OCI-LY1 (cell line): Measurements from ENCODE around the gene ARL15.
A peak's percentile ranks its signal among the peaks of the same experiment; 100 is the strongest.

ENCODE experiments used
- H2AFZ ChIP-seq: fragments of 200-600 bp; sonication (generic), shearing (Covaris generic); 2 replicates; pipeline ENCODE4 v1.6.0; 2014; ENCODE audit warnings: antibody characterized with exemption, mild to moderate bottlenecking, low read length
- H3F3A ChIP-seq: fragments of 200-600 bp; sonication (generic), shearing (Covaris generic); 2 replicates; pipeline ENCODE4 v1.6.0; 2014; ENCODE audit warnings: mild to moderate bottlenecking, antibody characterized with exemption, low read length, moderate library complexity; ENCODE audit not compliant: insufficient read depth
- H3K27ac ChIP-seq: fragments of 200-600 bp; sonication (generic); 2 replicates; pipeline ENCODE4 v1.5.1; 2014; ENCODE audit warnings: low read length, mixed run types, mild to moderate bottlenecking, low read depth; ENCODE audit not compliant: poor library complexity, severe bottlenecking
- H3K27me3 ChIP-seq: fragments of 200-600 bp; sonication (generic); 2 replicates; pipeline ENCODE4 v1.6.0; 2014; ENCODE audit warnings: antibody characterized with exemption, mild to moderate bottlenecking, low read length, moderate library complexity; ENCODE audit not compliant: insufficient read depth
- H3K36me3 ChIP-seq: fragments of 200-600 bp; sonication (generic); 2 replicates; pipeline ENCODE4 v1.6.1; 2014; ENCODE audit warnings: mild to moderate bottlenecking, antibody characterized with exemption, low read length, moderate library complexity, mixed read lengths; ENCODE audit not compliant: insufficient read depth
- H3K4me1 ChIP-seq: fragments of 200-600 bp; sonication (generic); 2 replicates; pipeline ENCODE4 v1.5.1; 2014; ENCODE audit warnings: mild to moderate bottlenecking, low read length, moderate library complexity; ENCODE audit not compliant: insufficient read depth, severe bottlenecking
- H3K4me2 ChIP-seq: fragments of 200-600 bp; sonication (generic), shearing (Covaris generic); 2 replicates; pipeline ENCODE4 v1.6.1; 2014; ENCODE audit warnings: low read length
- H3K4me3 ChIP-seq: fragments of 200-600 bp; sonication (generic); 2 replicates; pipeline ENCODE4 v1.5.1; 2014; ENCODE audit warnings: low read length, low read depth, mild to moderate bottlenecking, mixed read lengths; ENCODE audit not compliant: poor library complexity, severe bottlenecking
- H3K79me2 ChIP-seq: fragments of 200-600 bp; shearing (Covaris generic); 2 replicates; pipeline ENCODE4 v1.6.1; 2016; ENCODE audit warnings: mixed run types, low read length, mixed read lengths; ENCODE audit not compliant: insufficient read depth
- H3K9ac ChIP-seq: fragments of 200-600 bp; sonication (generic), shearing (Covaris generic); 2 replicates; pipeline ENCODE4 v1.6.1; 2014; ENCODE audit warnings: mild to moderate bottlenecking, low read length, mixed read lengths
- H3K9me2 ChIP-seq: fragments of 200-600 bp; sonication (generic), shearing (Covaris generic); 2 replicates; pipeline ENCODE4 v1.6.1; 2014; ENCODE audit warnings: low read depth, mild to moderate bottlenecking, low read length, mixed read lengths
- H3K9me3 ChIP-seq: fragments of 200-600 bp; shearing (Covaris generic); 2 replicates; pipeline ENCODE4 v1.6.1; 2014; ENCODE audit warnings: low read length, mixed read lengths
- H4K20me1 ChIP-seq: fragments of 200-600 bp; sonication (generic), shearing (Covaris generic); 2 replicates; pipeline ENCODE4 v1.6.0; 2016; ENCODE audit warnings: mild to moderate bottlenecking, low read length; ENCODE audit not compliant: insufficient read depth
- EZH2 ChIP-seq: fragments of 200-600 bp; sonication (generic), shearing (Covaris generic); IDR thresholded peaks from 2 replicates; pipeline ENCODE4 v1.8.0; 2017; ENCODE audit warnings: borderline replicate concordance, mixed run types, mild to moderate bottlenecking, antibody characterized with exemption, low read length, moderate library complexity, mixed read lengths
- TF ChIP-seq, protein P1 (sequence below): fragments of 200-600 bp; sonication (generic), shearing (Covaris generic); IDR thresholded peaks from 2 replicates; pipeline ENCODE4 v1.5.1; 2017; ENCODE audit warnings: mild to moderate bottlenecking, antibody characterized with exemption, low read length, moderate library complexity, mixed read lengths

ARL15 gene

DNA sequence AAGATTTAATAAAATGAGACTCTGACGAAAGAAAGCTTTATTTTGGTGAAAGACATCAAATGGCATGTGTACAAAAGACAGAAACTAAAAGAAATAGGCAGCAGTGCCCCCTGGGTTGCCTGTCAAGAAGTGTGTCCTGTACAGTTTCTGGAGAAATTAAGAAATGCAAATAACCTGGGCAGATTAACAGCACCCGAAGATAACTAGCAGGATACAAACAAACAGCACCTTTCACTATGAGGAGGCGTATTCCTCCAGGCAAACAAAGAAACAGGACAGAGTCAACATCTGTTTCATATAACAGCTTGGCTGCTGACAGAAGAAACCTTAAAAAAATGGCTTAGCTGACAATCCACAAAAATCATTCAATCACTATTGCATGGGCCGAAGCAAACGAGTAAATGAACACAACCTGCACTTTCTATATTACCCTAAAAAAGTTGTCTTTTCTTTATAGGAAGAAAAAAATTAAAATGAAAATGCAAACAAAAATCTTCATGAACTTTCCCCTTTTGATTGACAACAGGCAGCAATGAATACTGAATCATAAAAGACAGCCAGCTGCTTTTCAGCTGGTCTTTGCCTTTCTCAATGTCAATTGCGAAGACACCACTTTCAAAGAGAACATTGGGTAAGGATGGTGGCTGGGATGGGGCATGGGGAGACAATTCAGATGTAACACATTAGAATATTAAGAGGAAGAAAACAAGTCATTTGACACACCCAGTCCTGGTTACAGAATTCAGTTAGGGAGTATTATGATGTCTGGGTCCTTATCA is 162.1 kb downstream of the ARL15 start:
- peak overlapping the region; percentile 35 for H3K27ac ChIP-seq
- no peaks in the 10 kb centered on the region for H4K20me1 ChIP-seq
- no peak overlapping the region for H2AFZ ChIP-seq
- TF ChIP-seq, protein P1, sequence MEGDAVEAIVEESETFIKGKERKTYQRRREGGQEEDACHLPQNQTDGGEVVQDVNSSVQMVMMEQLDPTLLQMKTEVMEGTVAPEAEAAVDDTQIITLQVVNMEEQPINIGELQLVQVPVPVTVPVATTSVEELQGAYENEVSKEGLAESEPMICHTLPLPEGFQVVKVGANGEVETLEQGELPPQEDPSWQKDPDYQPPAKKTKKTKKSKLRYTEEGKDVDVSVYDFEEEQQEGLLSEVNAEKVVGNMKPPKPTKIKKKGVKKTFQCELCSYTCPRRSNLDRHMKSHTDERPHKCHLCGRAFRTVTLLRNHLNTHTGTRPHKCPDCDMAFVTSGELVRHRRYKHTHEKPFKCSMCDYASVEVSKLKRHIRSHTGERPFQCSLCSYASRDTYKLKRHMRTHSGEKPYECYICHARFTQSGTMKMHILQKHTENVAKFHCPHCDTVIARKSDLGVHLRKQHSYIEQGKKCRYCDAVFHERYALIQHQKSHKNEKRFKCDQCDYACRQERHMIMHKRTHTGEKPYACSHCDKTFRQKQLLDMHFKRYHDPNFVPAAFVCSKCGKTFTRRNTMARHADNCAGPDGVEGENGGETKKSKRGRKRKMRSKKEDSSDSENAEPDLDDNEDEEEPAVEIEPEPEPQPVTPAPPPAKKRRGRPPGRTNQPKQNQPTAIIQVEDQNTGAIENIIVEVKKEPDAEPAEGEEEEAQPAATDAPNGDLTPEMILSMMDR: peak; percentile 35; the same call in 1 of the 2 replicates
- no peak for TF ChIP-seq EZH2
- no peaks in the 10 kb centered on the region for H3K9me2 ChIP-seq
- H3K4me2 ChIP-seq: no peak overlapping the region
- no peaks in the 10 kb centered on the region for H3K9me3 ChIP-seq
- H3K4me1 ChIP-seq: peaks cover 53% of the 10 kb centered on the region
- H3K4me3 ChIP-seq: no peak overlapping the region
- peaks cover 100% of the 10 kb centered on the region for H3K79me2 ChIP-seq
- H3K9ac ChIP-seq: no peak overlapping the region
- H3F3A ChIP-seq: no peaks in the 10 kb centered on the region
- peaks cover 90% of the 10 kb centered on the region for H3K36me3 ChIP-seq
- H3K27me3 ChIP-seq: no peaks in the 10 kb centered on the region

DNA sequence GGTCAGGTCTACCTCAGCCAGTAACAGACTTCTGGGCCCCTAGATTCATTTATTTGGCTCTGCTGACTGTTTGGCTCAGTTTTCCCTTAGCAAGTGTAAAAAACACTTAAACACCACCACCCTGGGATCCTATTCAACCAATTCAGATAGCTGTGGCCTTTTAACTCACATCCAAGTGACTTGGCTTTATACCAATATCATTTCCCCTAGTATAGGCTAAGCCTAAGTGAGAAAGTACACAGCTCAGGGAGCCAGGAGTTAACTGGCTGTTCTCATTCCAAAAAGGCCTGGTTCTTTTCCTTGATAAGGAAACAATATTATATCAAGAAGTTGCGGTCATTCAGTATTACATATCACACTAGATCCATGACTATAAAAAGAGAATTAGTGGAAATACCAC is 163.5 kb downstream of the ARL15 start:
- Histone ChIP-seq H3F3A (no peaks in the 10 kb centered on the region), H3K9ac (no peak overlapping the region), H3K9me3 (no peaks in the 10 kb centered on the region), H3K27ac (no peak overlapping the region), H4K20me1 (no peaks in the 10 kb centered on the region), H3K4me3 (no peak overlapping the region), H3K4me2 (no peak overlapping the region), H3K27me3 (no peaks in the 10 kb centered on the region), H3K36me3 (peaks cover 86% of the 10 kb centered on the region), H3K9me2 (no peaks in the 10 kb centered on the region), H3K4me1 (peaks cover 40% of the 10 kb centered on the region), H2AFZ (no peak overlapping the region), H3K79me2 (peaks cover 97% of the 10 kb centered on the region)
- TF ChIP-seq, protein P1: no peak
- no peak for TF ChIP-seq EZH2

DNA sequence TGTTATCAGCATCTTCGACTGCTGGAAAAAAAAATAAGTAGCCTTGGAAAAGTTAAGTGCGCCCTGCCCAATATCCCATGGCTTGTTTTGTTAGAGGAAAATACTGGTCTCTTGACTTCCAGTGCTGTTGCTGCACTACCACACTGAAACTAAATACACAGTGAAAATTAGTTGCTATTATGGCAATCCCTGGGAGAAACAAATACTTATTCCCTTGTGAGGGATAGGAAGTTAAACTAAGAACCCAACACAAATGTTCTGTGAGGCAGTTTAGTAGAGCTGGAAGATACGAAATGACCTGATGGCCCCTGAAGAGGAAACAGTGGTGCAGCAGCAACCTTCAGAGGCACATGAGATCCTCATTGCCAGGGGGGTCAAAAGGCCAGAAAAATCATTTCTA is 164.0 kb downstream of the ARL15 start:
- Histone ChIP-seq H3K9me3 (no peaks in the 10 kb centered on the region), H2AFZ (no peak overlapping the region), H3K9me2 (no peaks in the 10 kb centered on the region), H3F3A (no peaks in the 10 kb centered on the region), H3K9ac (no peak overlapping the region), H3K27ac (no peak overlapping the region), H3K27me3 (no peaks in the 10 kb centered on the region), H3K79me2 (peaks cover 97% of the 10 kb centered on the region), H3K4me3 (no peak overlapping the region), H3K4me1 (peaks cover 36% of the 10 kb centered on the region), H3K4me2 (no peak overlapping the region), H4K20me1 (no peaks in the 10 kb centered on the region), H3K36me3 (peaks cover 85% of the 10 kb centered on the region)
- no peak for TF ChIP-seq EZH2
- TF ChIP-seq, protein P1: no peak
